Nucleus accumbens (tissue), 56 donors: Measurements from ENCODE around the gene UNCX.
"Not testable (repeated sequence)": the region's sequence is repeated elsewhere in the genome, so short reads cannot be mapped to it uniquely, and the experiment has no call there.

Source experiments
- DNase-seq, 56 donors: peaks; one replicate each; lab custom pipeline; 2025; lab: John Stamatoyannopoulos, UW

UNCX gene

GRCh38 chr7:1212025-1212424 is 20.6 kb upstream of the UNCX start:
- DNase-seq: not testable (repeated sequence)

GRCh38 chr7:1214516-1214915 is 18.2 kb upstream of the UNCX start:
- no peak for DNase-seq

GRCh38 chr7:1218541-1219165 is 14.0 kb upstream of the UNCX start:
- no peak for DNase-seq

GRCh38 chr7:1219498-1219897 is 13.2 kb upstream of the UNCX start:
- no peak for DNase-seq

- DNase-seq: no peak
Measured at GRCh38 chr7:1220000-1220726, 12.5 kb upstream of the UNCX start.

GRCh38 chr7:1220977-1221745 is 11.5 kb upstream of the UNCX start:
- no peak for DNase-seq

GRCh38 chr7:1223196-1223981 is 9.3 kb upstream of the UNCX start:
- DNase-seq: no peak

- DNase-seq: no peak
Measured at GRCh38 chr7:1224086-1224716, 8.5 kb upstream of the UNCX start.

- no peak for DNase-seq
Measured at GRCh38 chr7:1225030-1225429, 7.6 kb upstream of the UNCX start.

GRCh38 chr7:1225441-1226185 is 7.1 kb upstream of the UNCX start:
- DNase-seq: peak in 6 of 56 donors; percentile 3 to 38 (median 12)

- DNase-seq: no peak
Measured at GRCh38 chr7:1226186-1226901, 6.3 kb upstream of the UNCX start.

GRCh38 chr7:1227071-1227804 is 5.4 kb upstream of the UNCX start:
- DNase-seq: no peak

GRCh38 chr7:1227814-1228544 is 4.7 kb upstream of the UNCX start:
- DNase-seq: no peak

- no peak for DNase-seq
Measured at GRCh38 chr7:1228545-1229201, 4.0 kb upstream of the UNCX start.

GRCh38 chr7:1229202-1229947 is 3.3 kb upstream of the UNCX start:
- DNase-seq: no peak

- no peak for DNase-seq
Measured at GRCh38 chr7:1229956-1230355, 2.7 kb upstream of the UNCX start.
